Astrocyte of the cerebellum (primary cell): ENCODE results near the gene CCDC12.

Experiments
- DNase-seq: peaks from one replicate; pipeline ENCODE4 v3.0.0-alpha.2; 2011; ENCODE audit warnings: low read depth
- H3K4me3 ChIP-seq: 2 replicates; pipeline ENCODE4 v1.5.1; 2011; ENCODE audit warnings: mild to moderate bottlenecking, low read depth, low read length, moderate library complexity
- CTCF ChIP-seq: IDR thresholded peaks from 2 replicates; pipeline ENCODE4 v1.5.1; 2012; ENCODE audit warnings: low read length, low read depth, moderate library complexity, mild to moderate bottlenecking; ENCODE audit errors: missing control alignments
- in situ Hi-C: cut with HindIII; loops from 2 replicates; pipeline ENCODE4 v1.10.0; 2017; ENCODE audit warnings: low sequenced_read_pairs

The CCDC12 gene

GRCh38 chr3:47000922-47001730 lies 24.6 kb upstream of the CCDC12 start:
- in situ Hi-C loops = no loop called here
- no peak for DNase-seq
- no peak overlapping the region for H3K4me3 ChIP-seq
- TF ChIP-seq CTCF = no peak

- no peak overlapping the region for H3K4me3 ChIP-seq
- no peak for TF ChIP-seq CTCF
- DNase-seq = no peak
- in situ Hi-C loops = no loop called here
These were observed 23.8 kb upstream of the CCDC12 start for GRCh38 chr3:47000198-47000815.

GRCh38 chr3:46999516-47000197 lies 23.1 kb upstream of the CCDC12 start:
- in situ Hi-C loops = no loop called here
- no peak for DNase-seq
- no peak overlapping the region for H3K4me3 ChIP-seq
- no peak for TF ChIP-seq CTCF

- in situ Hi-C loops = no loop called here
- no peak for TF ChIP-seq CTCF
- no peak overlapping the region for H3K4me3 ChIP-seq
- DNase-seq = no peak
These were observed 22.4 kb upstream of the CCDC12 start for GRCh38 chr3:46998852-46999515.

GRCh38 chr3:46998121-46998851 lies 21.7 kb upstream of the CCDC12 start:
- peak; percentile 78 for TF ChIP-seq CTCF
- H3K4me3 ChIP-seq = no peak overlapping the region
- DNase-seq = no peak
- in situ Hi-C loops = no loop called here
